Measurements from ENCODE around the gene PCDHGC3. TPM values are rescaled to one million over a fixed set of nuclear protein-coding genes. Genes with fewer than 3 reads are reported as not detected.

The PCDHGC3 gene
- total RNA-seq, 1 experiment from 2014 or later: 61.3 TPM

- no peaks in the 10 kb centered on the region for H3K9me2 ChIP-seq (replicated peaks; ENCODE audit: insufficient read depth, low read length)
- H3K4me1 ChIP-seq (ENCODE audit: low read length): peaks cover 100% of the 10 kb centered on the region
- DNase-seq: peak; percentile 98
- H3K9me3 ChIP-seq (ENCODE audit: low read length): no peaks in the 10 kb centered on the region
- no peak overlapping the region for H2AFZ ChIP-seq (ENCODE audit: low read length)
- peak overlapping the region; percentile 54 for H3K4me3 ChIP-seq (ENCODE audit: low read length)
- H3K36me3 ChIP-seq (ENCODE audit: insufficient read depth, low read length): peaks cover 15% of the 10 kb centered on the region
- H3K27me3 ChIP-seq (ENCODE audit: low read length): no peaks in the 10 kb centered on the region
- peak overlapping the region; percentile 87 for H3K9ac ChIP-seq (ENCODE audit: low read length)
- no peaks in the 10 kb centered on the region for H3K79me2 ChIP-seq (ENCODE audit: low read length)
- no peaks in the 10 kb centered on the region for H4K20me1 ChIP-seq (ENCODE audit: insufficient read depth, low read depth, low read length)
- peak overlapping the region; percentile 59 for H3K4me2 ChIP-seq (ENCODE audit: low read depth, low read length, poor library complexity, severe bottlenecking)
- peak overlapping the region; percentile 100 for H3K27ac ChIP-seq (ENCODE audit: low read length)
Observed at GRCh38 chr5:141513627-141514329, 38.0 kb downstream of the PCDHGC3 start.

- Histone ChIP-seq H3K36me3 (ENCODE audit: insufficient read depth, low read length) (peaks cover 23% of the 10 kb centered on the region), H3K4me1 (ENCODE audit: low read length) (peaks cover 100% of the 10 kb centered on the region), H2AFZ (ENCODE audit: low read length) (no peak overlapping the region), H3K9me2 (replicated peaks; ENCODE audit: insufficient read depth, low read length) (no peaks in the 10 kb centered on the region), H3K27ac (ENCODE audit: low read length) (peak overlapping the region; percentile 100), H3K9me3 (ENCODE audit: low read length) (no peaks in the 10 kb centered on the region), H3K27me3 (ENCODE audit: low read length) (no peaks in the 10 kb centered on the region), H3K9ac (ENCODE audit: low read length) (peak overlapping the region; percentile 87), H4K20me1 (ENCODE audit: insufficient read depth, low read depth, low read length) (no peaks in the 10 kb centered on the region), H3K4me2 (ENCODE audit: low read depth, low read length, poor library complexity, severe bottlenecking) (peak overlapping the region; percentile 59), H3K4me3 (ENCODE audit: low read length) (peak overlapping the region; percentile 44; the same call in 1 of the 2 replicates), H3K79me2 (ENCODE audit: low read length) (no peaks in the 10 kb centered on the region)
- DNase-seq: no peak
Observed at GRCh38 chr5:141514330-141515133, 38.8 kb downstream of the PCDHGC3 start.

GRCh38 chr5:141515141-141515540 is 39.4 kb downstream of the PCDHGC3 start:
- Histone ChIP-seq H3K4me3 (ENCODE audit: low read length) (peak overlapping the region; percentile 19; the same call in 1 of the 2 replicates), H3K4me1 (ENCODE audit: low read length) (peaks cover 100% of the 10 kb centered on the region), H3K9ac (ENCODE audit: low read length) (peak overlapping the region; percentile 87), H2AFZ (ENCODE audit: low read length) (no peak overlapping the region), H4K20me1 (ENCODE audit: insufficient read depth, low read depth, low read length) (no peaks in the 10 kb centered on the region), H3K9me2 (replicated peaks; ENCODE audit: insufficient read depth, low read length) (no peaks in the 10 kb centered on the region), H3K4me2 (ENCODE audit: low read depth, low read length, poor library complexity, severe bottlenecking) (peak overlapping the region; percentile 59), H3K27ac (ENCODE audit: low read length) (peak overlapping the region; percentile 100), H3K27me3 (ENCODE audit: low read length) (no peaks in the 10 kb centered on the region), H3K79me2 (ENCODE audit: low read length) (no peaks in the 10 kb centered on the region), H3K36me3 (ENCODE audit: insufficient read depth, low read length) (peaks cover 28% of the 10 kb centered on the region), H3K9me3 (ENCODE audit: low read length) (no peaks in the 10 kb centered on the region)
- DNase-seq: peak; percentile 85

- Histone ChIP-seq H3K9me2 (replicated peaks; ENCODE audit: insufficient read depth, low read length) (no peaks in the 10 kb centered on the region), H3K79me2 (ENCODE audit: low read length) (no peaks in the 10 kb centered on the region), H3K9ac (ENCODE audit: low read length) (peak overlapping the region; percentile 87), H4K20me1 (ENCODE audit: insufficient read depth, low read depth, low read length) (no peaks in the 10 kb centered on the region), H3K4me1 (ENCODE audit: low read length) (peaks cover 99% of the 10 kb centered on the region), H3K36me3 (ENCODE audit: insufficient read depth, low read length) (peaks cover 31% of the 10 kb centered on the region; the same call in 1 of the 2 replicates), H3K9me3 (ENCODE audit: low read length) (no peaks in the 10 kb centered on the region), H3K4me2 (ENCODE audit: low read depth, low read length, poor library complexity, severe bottlenecking) (peak overlapping the region; percentile 59), H3K4me3 (ENCODE audit: low read length) (peak overlapping the region; percentile 19; the same call in 1 of the 2 replicates), H3K27ac (ENCODE audit: low read length) (peak overlapping the region; percentile 100), H2AFZ (ENCODE audit: low read length) (no peak overlapping the region), H3K27me3 (ENCODE audit: low read length) (no peaks in the 10 kb centered on the region)
- DNase-seq: no peak
Observed at GRCh38 chr5:141515946-141516671, 40.3 kb downstream of the PCDHGC3 start.

- peak overlapping the region; percentile 87 for H3K9ac ChIP-seq (ENCODE audit: low read length)
- H3K27ac ChIP-seq (ENCODE audit: low read length): peak overlapping the region; percentile 100
- no peaks in the 10 kb centered on the region for H3K9me3 ChIP-seq (ENCODE audit: low read length)
- H3K27me3 ChIP-seq (ENCODE audit: low read length): no peaks in the 10 kb centered on the region
- peak overlapping the region; percentile 19; the same call in 1 of the 2 replicates for H3K4me3 ChIP-seq (ENCODE audit: low read length)
- H3K4me2 ChIP-seq (ENCODE audit: low read depth, low read length, poor library complexity, severe bottlenecking): peak overlapping the region; percentile 59
- no peaks in the 10 kb centered on the region for H3K9me2 ChIP-seq (replicated peaks; ENCODE audit: insufficient read depth, low read length)
- no peak overlapping the region for H2AFZ ChIP-seq (ENCODE audit: low read length)
- no peaks in the 10 kb centered on the region for H4K20me1 ChIP-seq (ENCODE audit: insufficient read depth, low read depth, low read length)
- DNase-seq: no peak
- peaks cover 34% of the 10 kb centered on the region for H3K36me3 ChIP-seq (ENCODE audit: insufficient read depth, low read length)
- H3K79me2 ChIP-seq (ENCODE audit: low read length): no peaks in the 10 kb centered on the region
- H3K4me1 ChIP-seq (ENCODE audit: low read length): peaks cover 99% of the 10 kb centered on the region
Observed at GRCh38 chr5:141516672-141517025, 40.9 kb downstream of the PCDHGC3 start.

- H3K9me3 ChIP-seq (ENCODE audit: low read length): no peaks in the 10 kb centered on the region
- H2AFZ ChIP-seq (ENCODE audit: low read length): no peak overlapping the region
- no peaks in the 10 kb centered on the region for H3K9me2 ChIP-seq (replicated peaks; ENCODE audit: insufficient read depth, low read length)
- no peak overlapping the region for H3K4me2 ChIP-seq (ENCODE audit: low read depth, low read length, poor library complexity, severe bottlenecking)
- no peaks in the 10 kb centered on the region for H3K27me3 ChIP-seq (ENCODE audit: low read length)
- no peak overlapping the region for H3K4me3 ChIP-seq (ENCODE audit: low read length)
- peaks cover 99% of the 10 kb centered on the region for H3K4me1 ChIP-seq (ENCODE audit: low read length)
- H3K36me3 ChIP-seq (ENCODE audit: insufficient read depth, low read length): peaks cover 36% of the 10 kb centered on the region
- no peaks in the 10 kb centered on the region for H3K79me2 ChIP-seq (ENCODE audit: low read length)
- no peaks in the 10 kb centered on the region for H4K20me1 ChIP-seq (ENCODE audit: insufficient read depth, low read depth, low read length)
- no peak for DNase-seq
- H3K27ac ChIP-seq (ENCODE audit: low read length): peak overlapping the region; percentile 100
- peak overlapping the region; percentile 87 for H3K9ac ChIP-seq (ENCODE audit: low read length)
Observed at GRCh38 chr5:141517312-141517711, 41.5 kb downstream of the PCDHGC3 start.

GRCh38 chr5:141517880-141518617 is 42.3 kb downstream of the PCDHGC3 start:
- H3K4me2 ChIP-seq (ENCODE audit: low read depth, low read length, poor library complexity, severe bottlenecking): peak overlapping the region; percentile 8
- H3K4me3 ChIP-seq (ENCODE audit: low read length): no peak overlapping the region
- peaks cover 44% of the 10 kb centered on the region for H3K36me3 ChIP-seq (ENCODE audit: insufficient read depth, low read length)
- no peak overlapping the region for H2AFZ ChIP-seq (ENCODE audit: low read length)
- peak overlapping the region; percentile 28 for H3K9ac ChIP-seq (ENCODE audit: low read length)
- no peaks in the 10 kb centered on the region for H4K20me1 ChIP-seq (ENCODE audit: insufficient read depth, low read depth, low read length)
- H3K4me1 ChIP-seq (ENCODE audit: low read length): peaks cover 99% of the 10 kb centered on the region
- H3K9me2 ChIP-seq (replicated peaks; ENCODE audit: insufficient read depth, low read length): no peaks in the 10 kb centered on the region
- peaks cover 4% of the 10 kb centered on the region; the same call in 1 of the 2 replicates for H3K79me2 ChIP-seq (ENCODE audit: low read length)
- H3K9me3 ChIP-seq (ENCODE audit: low read length): no peaks in the 10 kb centered on the region
- no peak for DNase-seq
- peak overlapping the region; percentile 100 for H3K27ac ChIP-seq (ENCODE audit: low read length)
- H3K27me3 ChIP-seq (ENCODE audit: low read length): no peaks in the 10 kb centered on the region
